ENCODE measurements around the gene ZNF444. TPM values are rescaled to one million over a fixed set of nuclear protein-coding genes. Genes with fewer than 3 reads are reported as not detected.

Gene ZNF444
- total RNA-seq, 1 experiment from 2014 or later: 84.0 TPM

- no peak overlapping the region for H3K27ac Mint-ChIP-seq
- ChIA-PET POLR2A (no interaction called here), CTCF (no interaction called here)
- peaks cover 4% of the 10 kb centered on the region; the same call in 1 of the 2 replicates for H3K9me3 Mint-ChIP-seq
- peaks cover 12% of the 10 kb centered on the region for H3K4me1 Mint-ChIP-seq
- ATAC-seq: no peak
- DNase-seq (ENCODE audit: low spot score): no peak
- no peak for TF ChIP-seq TEAD4 (CRISPR knock-in tag; IDR thresholded peaks at IDR 0.05)
- TF ChIP-seq TP53 (CRISPR knock-in tag; IDR thresholded peaks at IDR 0.05): no peak
- TF ChIP-seq AR (CRISPR knock-in tag; IDR thresholded peaks at IDR 0.05): no peak
- TF ChIP-seq OVOL2 (CRISPR knock-in tag; IDR thresholded peaks at IDR 0.05; ENCODE audit: borderline replicate concordance): no peak
- TF ChIP-seq ZBTB21 (CRISPR knock-in tag; IDR thresholded peaks at IDR 0.05; ENCODE audit: borderline replicate concordance): no peak
- TF ChIP-seq, protein P1, sequence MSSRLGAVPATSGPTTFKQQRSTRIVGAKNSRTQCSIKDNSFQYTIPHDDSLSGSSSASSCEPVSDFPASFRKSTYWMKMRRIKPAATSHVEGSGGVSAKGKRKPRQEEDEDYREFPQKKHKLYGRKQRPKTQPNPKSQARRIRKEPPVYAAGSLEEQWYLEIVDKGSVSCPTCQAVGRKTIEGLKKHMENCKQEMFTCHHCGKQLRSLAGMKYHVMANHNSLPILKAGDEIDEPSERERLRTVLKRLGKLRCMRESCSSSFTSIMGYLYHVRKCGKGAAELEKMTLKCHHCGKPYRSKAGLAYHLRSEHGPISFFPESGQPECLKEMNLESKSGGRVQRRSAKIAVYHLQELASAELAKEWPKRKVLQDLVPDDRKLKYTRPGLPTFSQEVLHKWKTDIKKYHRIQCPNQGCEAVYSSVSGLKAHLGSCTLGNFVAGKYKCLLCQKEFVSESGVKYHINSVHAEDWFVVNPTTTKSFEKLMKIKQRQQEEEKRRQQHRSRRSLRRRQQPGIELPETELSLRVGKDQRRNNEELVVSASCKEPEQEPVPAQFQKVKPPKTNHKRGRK (CRISPR knock-in tag; IDR thresholded peaks at IDR 0.05; ENCODE audit: borderline replicate concordance): no peak
- no peak for TF ChIP-seq GABPB1 (CRISPR knock-in tag; IDR thresholded peaks at IDR 0.05)
- TF ChIP-seq MYBL2 (CRISPR knock-in tag; IDR thresholded peaks at IDR 0.05): no peak
- H3K4me3 Mint-ChIP-seq: no peak overlapping the region
- peaks cover 38% of the 10 kb centered on the region for H3K36me3 Mint-ChIP-seq
- no peaks in the 10 kb centered on the region for H3K27me3 Mint-ChIP-seq (ENCODE audit: low read depth)
Measured at GRCh38 chr19:56094449-56094848, 46.6 kb upstream of the ZNF444 start.

DNA sequence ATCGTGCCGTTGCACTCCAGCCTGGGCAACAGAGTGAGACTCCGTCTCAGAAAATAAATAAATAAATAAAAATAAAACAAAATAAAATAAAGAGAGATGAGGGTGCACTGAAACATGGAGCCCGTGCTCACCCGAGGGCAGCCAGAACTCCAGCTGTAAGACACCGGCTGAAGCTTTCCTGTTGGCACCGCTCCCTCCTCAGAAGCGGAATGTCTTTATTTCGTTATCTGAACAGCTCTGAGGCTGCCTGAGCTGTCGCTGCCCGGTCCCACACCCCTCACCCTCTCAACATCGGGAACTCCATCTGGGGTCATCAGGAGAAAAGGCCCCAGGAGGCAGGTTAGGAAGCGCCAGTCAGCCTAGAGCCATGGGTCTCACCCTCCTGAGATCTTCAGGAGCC, 44.4 kb upstream of the ZNF444 start:
- Mint-ChIP-seq H3K9me3 (peaks cover 4% of the 10 kb centered on the region; the same call in 1 of the 2 replicates), H3K27ac (no peak overlapping the region), H3K4me1 (peaks cover 9% of the 10 kb centered on the region; the same call in 1 of the 2 replicates), H3K36me3 (peaks cover 43% of the 10 kb centered on the region), H3K27me3 (ENCODE audit: low read depth) (no peaks in the 10 kb centered on the region), H3K4me3 (no peak overlapping the region)
- CTCF ChIA-PET: interaction anchor here (0.6 to 2.6 kb wide), 8 partner anchors 8 to 425 kb away, joined by 3 to 8 read pairs (median 3); no protein-coding TSS in a partner anchor
- no peak for ATAC-seq
- TF ChIP-seq NR2C2 (CRISPR knock-in tag; IDR thresholded peaks at IDR 0.05) (no peak), RORB (CRISPR knock-in tag; IDR thresholded peaks at IDR 0.05) (no peak), RELA (CRISPR knock-in tag; IDR thresholded peaks at IDR 0.05; ENCODE audit: borderline replicate concordance) (no peak)
- TF ChIP-seq, protein P2, sequence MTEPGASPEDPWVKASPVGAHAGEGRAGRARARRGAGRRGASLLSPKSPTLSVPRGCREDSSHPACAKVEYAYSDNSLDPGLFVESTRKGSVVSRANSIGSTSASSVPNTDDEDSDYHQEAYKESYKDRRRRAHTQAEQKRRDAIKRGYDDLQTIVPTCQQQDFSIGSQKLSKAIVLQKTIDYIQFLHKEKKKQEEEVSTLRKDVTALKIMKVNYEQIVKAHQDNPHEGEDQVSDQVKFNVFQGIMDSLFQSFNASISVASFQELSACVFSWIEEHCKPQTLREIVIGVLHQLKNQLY (CRISPR knock-in tag; IDR thresholded peaks at IDR 0.05): no peak
- POLR2A ChIA-PET: no interaction called here
- no peak for DNase-seq (ENCODE audit: low spot score)

DNA sequence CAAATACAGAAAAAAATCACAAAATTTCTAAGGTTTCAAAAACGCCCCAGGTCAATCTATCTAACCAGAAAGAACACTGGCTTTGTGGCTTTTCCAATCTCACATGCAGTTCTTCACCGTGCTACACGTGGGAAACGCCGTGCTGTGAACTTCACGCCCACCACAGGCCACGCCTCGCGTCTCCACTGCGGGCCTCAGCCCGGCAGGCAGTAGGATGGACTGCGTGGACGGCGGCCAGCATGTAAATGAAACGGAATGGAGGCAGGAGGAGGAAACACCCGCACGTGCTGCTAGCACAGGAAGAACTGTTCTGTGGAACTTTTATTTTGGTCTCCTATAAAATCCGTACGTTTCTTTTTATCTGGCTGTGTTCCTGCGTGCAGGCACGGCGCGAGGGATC, 43.8 kb upstream of the ZNF444 start:
- ChIA-PET CTCF (interaction anchor here (1.0 to 2.6 kb wide), 4 partner anchors 12 to 426 kb away, joined by 3 to 7 read pairs (median 4); no protein-coding TSS in a partner anchor), POLR2A (no interaction called here)
- DNase-seq (ENCODE audit: low spot score) (no peak), ATAC-seq (no peak)
- Mint-ChIP-seq H3K36me3 (peaks cover 46% of the 10 kb centered on the region), H3K4me1 (peaks cover 7% of the 10 kb centered on the region; the same call in 1 of the 2 replicates), H3K27ac (no peak overlapping the region), H3K27me3 (ENCODE audit: low read depth) (no peaks in the 10 kb centered on the region), H3K4me3 (no peak overlapping the region), H3K9me3 (peaks cover 4% of the 10 kb centered on the region; the same call in 1 of the 2 replicates)
- no peak for TF ChIP-seq SMAD4 (CRISPR knock-in tag; IDR thresholded peaks at IDR 0.05)
- TF ChIP-seq, protein P3, sequence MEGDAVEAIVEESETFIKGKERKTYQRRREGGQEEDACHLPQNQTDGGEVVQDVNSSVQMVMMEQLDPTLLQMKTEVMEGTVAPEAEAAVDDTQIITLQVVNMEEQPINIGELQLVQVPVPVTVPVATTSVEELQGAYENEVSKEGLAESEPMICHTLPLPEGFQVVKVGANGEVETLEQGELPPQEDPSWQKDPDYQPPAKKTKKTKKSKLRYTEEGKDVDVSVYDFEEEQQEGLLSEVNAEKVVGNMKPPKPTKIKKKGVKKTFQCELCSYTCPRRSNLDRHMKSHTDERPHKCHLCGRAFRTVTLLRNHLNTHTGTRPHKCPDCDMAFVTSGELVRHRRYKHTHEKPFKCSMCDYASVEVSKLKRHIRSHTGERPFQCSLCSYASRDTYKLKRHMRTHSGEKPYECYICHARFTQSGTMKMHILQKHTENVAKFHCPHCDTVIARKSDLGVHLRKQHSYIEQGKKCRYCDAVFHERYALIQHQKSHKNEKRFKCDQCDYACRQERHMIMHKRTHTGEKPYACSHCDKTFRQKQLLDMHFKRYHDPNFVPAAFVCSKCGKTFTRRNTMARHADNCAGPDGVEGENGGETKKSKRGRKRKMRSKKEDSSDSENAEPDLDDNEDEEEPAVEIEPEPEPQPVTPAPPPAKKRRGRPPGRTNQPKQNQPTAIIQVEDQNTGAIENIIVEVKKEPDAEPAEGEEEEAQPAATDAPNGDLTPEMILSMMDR (IDR thresholded peaks at IDR 0.05): no peak
- TF ChIP-seq RORB (CRISPR knock-in tag; IDR thresholded peaks at IDR 0.05): no peak
- TF ChIP-seq FOXP1 (CRISPR knock-in tag; IDR thresholded peaks at IDR 0.05; ENCODE audit: borderline replicate concordance): no peak
- no peak for TF ChIP-seq ZNF425 (CRISPR knock-in tag; conservative IDR thresholded peaks at IDR 0.05)
- TF ChIP-seq ZNF671 (CRISPR knock-in tag; IDR thresholded peaks at IDR 0.05): no peak
- TF ChIP-seq GRHL2 (CRISPR knock-in tag; IDR thresholded peaks at IDR 0.05; ENCODE audit: insufficient replicate concordance, severe bottlenecking): no peak
- TF ChIP-seq, protein P4, sequence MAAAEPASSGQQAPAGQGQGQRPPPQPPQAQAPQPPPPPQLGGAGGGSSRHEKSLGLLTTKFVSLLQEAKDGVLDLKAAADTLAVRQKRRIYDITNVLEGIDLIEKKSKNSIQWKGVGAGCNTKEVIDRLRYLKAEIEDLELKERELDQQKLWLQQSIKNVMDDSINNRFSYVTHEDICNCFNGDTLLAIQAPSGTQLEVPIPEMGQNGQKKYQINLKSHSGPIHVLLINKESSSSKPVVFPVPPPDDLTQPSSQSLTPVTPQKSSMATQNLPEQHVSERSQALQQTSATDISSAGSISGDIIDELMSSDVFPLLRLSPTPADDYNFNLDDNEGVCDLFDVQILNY (CRISPR knock-in tag; IDR thresholded peaks at IDR 0.05): no peak
- TF ChIP-seq OVOL2 (CRISPR knock-in tag; IDR thresholded peaks at IDR 0.05; ENCODE audit: borderline replicate concordance): no peak
- TF ChIP-seq GABPB1 (CRISPR knock-in tag; IDR thresholded peaks at IDR 0.05): no peak
- no peak for TF ChIP-seq NFATC4 (CRISPR knock-in tag; IDR thresholded peaks at IDR 0.05)
- TF ChIP-seq SOX15 (CRISPR knock-in tag; IDR thresholded peaks at IDR 0.05): no peak
- no peak for TF ChIP-seq SP1 (CRISPR knock-in tag; conservative IDR thresholded peaks at IDR 0.05)
